GM21526 (cell line): ENCODE results near the gene HEPACAM2.

Experiments used
- ATAC-seq: cut with Tn5 transposase; IDR thresholded peaks from one replicate; pipeline ENCODE4 v1.9.1; 2021; ENCODE audit warnings: moderate library complexity; ENCODE audit not compliant: unreplicated experiment, low FRiP score

HEPACAM2 gene

DNA sequence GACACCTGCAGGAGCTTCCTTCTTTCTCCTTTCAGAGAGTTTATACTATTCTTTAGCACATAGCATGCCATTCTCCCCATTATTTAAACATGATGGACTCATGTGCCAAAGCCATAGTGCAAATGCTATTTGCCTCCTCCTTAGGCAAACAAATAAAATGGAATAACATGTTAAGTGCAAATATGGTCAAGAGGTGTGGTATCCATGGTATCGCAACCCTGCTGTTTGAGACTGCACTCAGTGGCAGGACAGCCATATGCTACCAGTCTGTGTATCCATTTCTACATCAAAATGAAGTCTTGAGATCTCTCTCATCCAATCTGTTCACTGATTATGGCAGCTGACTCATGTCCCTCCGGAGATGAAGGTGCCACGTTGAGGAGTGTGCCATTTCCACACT, 22.8 kb downstream of the HEPACAM2 start:
- no peak for ATAC-seq

DNA sequence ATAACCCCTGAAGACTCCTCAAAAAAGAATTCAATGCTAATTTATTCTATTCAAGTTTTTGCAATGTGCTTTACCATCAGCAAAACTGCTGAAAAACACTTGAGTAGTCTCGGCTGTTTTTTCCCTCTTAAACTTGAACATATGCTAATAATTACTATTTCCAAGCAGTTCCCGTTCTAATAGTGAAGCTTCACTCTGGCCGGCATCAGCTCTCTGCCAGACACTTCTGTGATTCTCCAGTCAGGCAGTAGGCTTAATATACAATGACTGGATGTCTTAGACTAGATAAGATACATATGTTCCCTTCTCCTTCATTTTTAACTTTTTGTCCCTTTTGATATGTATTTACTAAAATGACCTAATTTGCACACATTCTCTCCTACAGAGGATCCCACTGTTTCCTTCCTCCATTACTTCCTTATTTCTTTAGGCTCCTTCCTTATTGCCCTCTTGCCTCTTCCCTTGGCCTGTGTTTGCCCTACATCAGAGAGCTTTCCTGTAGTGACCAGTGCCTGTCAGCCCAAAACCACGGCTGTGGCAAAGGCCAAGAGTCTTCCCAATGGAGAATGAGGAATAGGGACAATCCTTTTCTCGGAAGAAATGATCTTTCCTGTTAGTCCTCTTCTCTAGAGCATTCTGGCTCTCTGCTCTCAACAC, 23.5 kb downstream of the HEPACAM2 start:
- no peak for ATAC-seq

DNA sequence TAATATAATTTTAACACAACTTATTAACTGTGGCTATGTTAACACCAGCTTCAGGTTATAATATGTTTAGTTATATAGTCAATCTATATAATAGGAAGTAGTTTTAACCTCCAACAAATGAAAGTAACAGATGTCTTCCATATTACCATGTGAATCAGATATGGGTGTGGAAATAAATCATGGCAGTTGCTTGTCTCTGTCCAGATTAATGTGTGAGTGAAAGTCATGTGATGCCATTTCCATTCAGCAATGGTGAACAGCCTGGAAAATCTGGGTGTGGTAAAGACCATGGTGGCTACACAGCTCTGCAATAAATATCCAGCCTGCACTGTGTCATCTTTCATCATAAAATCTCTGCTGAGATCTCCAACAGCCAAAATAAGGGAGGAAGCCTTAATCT, 27.8 kb downstream of the HEPACAM2 start:
- ATAC-seq = no peak

DNA sequence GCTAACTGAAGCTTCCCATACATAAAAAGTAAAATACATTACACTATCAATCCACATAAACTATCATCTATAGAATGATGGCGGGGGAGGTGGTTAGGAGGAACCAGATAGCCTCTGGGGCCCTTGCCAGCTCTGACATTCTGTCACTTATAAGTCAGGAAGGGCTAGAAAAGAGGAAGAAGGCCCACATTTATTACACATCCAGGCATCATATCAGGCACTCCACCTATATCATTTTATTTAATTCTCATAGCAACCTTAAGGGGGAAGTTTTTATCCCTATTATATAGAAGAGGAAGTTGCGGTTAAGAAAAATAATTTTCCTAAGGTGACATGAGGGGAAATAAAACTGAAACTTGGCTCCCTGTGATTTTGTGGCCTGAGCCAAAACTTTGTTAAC, 29.9 kb downstream of the HEPACAM2 start:
- ATAC-seq = no peak

- no peak for ATAC-seq
These were observed 31.9 kb downstream of the HEPACAM2 start for GRCh38 chr7:93194386-93194785.

DNA sequence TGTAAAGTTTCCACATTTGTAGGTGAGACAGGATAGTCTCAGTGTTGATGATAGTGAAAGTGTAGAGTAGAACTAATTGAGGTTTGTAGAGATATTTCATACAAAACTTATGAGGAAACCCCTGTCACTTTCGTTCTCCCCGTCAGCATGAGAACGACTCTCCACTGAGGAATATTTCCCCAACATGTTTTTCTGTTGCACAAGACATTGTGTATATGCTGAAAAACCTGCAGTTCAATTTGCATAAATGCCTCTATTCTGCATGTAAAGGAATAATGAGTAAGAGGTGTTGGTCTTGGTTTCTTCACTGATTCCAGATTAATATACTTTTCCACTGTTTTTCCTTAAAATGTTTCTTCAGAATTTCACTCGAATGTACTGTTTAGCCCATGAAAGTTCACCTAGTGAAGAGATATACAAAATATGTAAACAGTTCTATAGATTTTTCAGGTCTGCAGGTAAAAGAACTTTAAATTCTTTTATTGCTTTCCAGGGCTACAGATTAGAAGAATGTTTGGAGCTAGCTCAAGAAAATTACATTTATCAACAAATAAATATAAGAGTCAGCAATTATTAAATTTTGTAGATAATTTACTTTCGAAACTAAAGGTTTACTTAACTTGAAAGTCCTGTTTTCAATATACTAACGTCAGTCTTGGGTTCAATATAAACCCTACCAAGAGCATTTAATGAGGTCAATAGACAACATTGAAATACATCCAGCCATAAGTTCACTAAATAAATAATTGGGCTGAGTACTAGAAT, 37.2 kb downstream of the HEPACAM2 start:
- no peak for ATAC-seq

DNA sequence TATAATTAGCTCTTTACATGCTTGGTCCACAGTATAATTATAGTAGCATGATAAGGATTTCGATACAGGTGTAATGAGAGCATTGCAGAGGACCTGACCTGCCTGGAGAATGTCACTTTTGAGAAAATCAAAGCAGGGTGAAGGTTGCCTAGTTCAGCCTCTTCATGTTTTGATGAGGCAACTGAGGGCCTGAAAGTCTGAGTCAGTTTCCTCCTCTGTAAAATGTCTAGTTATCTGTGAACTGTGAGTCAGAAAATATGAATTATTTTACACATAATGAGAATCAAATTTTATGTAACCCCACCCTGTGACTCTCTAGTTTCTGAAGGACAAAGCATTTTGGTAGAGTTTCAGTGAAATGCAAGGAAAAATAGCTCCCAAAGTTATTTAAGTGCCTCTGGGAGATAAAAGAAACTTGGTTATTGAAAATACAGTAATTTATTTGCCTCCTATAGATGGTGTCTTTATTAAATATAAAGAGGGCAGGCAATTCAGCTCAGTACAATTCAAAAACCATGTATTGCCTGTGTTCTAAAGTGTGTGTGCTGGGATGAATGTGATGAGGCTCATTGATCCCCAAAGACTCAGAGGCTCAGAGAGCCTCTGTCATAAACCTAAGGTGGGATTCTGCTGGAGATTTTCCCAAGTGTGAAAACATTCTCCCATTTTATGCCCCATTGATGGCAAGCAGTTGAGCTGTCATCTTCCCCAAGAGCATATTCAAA, 40.8 kb downstream of the HEPACAM2 start:
- ATAC-seq = no peak

GRCh38 chr7:93179173-93179572, 47.1 kb downstream of the HEPACAM2 start:
- no peak for ATAC-seq

DNA sequence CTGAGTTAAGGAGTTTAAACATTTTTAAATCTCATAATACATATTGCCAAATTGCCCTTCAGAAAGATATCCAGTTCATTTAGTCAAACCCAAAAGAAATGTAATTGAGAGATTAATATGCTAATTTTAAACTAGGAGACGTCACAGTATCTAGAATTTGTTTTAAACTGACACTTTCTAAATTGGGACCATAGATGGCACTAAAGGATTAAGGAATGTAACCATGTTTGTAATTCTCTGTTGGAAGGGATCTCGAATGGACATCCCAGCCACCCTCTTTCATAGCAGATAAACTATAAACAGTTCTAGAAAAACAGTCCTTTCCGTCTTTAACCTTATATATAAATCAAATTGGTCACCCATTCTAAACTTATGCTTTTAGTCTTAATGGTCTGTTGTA, 48.1 kb downstream of the HEPACAM2 start:
- no peak for ATAC-seq

- no peak for ATAC-seq
These were observed 49.2 kb downstream of the HEPACAM2 start for GRCh38 chr7:93176992-93177580.

GRCh38 chr7:93175219-93175618, 51.0 kb downstream of the HEPACAM2 start:
- no peak for ATAC-seq

DNA sequence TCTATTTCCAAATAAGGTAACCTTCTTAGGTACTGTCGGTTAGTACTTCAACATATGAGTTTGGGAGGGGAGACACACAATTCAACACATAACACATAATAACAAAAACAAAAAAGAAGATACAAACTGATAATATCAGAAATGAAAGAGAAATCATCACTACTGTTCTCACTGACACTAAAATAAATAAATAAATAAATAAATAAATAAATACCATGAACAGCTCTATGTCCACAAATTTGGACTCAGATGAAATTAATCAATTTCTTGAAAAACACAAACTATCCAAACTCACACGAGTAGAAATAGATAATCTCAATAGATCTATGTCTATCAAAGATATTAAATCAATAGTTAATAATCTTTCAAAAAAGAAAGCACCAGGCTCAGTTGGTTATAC, 53.6 kb downstream of the HEPACAM2 start:
- no peak for ATAC-seq

- ATAC-seq = no peak
These were observed 54.6 kb downstream of the HEPACAM2 start for GRCh38 chr7:93171606-93172226.

GRCh38 chr7:93165447-93165846, 60.8 kb downstream of the HEPACAM2 start:
- peak; percentile 99 for ATAC-seq

DNA sequence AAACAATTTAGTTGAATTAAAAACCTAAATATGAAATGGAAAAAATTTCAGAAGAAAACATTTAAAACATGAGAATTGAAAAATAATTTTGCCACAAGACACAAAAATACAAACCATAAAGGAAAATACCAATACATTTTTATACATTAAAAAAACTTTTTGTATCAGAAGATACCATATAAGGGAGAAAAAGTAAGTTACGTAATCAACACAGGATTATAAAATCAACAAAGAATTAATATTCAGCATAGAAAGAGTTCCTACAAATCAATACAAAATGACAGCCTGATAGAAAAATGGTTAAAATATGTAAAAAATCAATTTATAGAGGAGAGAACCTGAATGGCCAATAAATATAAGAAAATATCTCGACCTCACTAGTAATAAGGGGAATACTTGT, 61.5 kb downstream of the HEPACAM2 start:
- no peak for ATAC-seq

DNA sequence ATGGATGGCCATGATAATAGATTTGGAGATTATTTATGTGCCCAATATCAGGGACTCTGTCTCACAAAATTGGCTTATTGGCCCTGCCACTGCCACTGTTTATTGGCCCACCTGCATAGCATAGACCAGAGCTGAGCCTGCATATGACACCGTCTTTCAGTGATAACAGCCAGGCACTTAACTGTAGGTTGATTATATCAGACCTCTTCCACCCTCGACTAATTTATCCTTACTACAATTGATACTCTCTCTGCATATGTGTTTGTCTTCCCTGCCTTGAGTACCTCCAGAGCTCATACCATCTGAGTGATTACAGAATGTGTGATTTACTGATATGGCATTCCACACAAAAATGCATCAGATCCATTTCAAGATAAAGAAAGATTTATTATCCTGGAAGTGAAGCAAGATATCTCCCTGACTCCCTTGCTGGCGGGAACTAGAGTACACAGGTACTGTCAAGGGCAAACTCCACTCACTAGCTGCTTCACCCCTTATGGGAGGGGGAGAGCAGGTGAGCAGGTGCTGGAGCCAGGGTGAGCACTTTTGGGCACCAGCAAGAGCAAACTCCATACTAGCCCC, 65.0 kb downstream of the HEPACAM2 start:
- no peak for ATAC-seq

DNA sequence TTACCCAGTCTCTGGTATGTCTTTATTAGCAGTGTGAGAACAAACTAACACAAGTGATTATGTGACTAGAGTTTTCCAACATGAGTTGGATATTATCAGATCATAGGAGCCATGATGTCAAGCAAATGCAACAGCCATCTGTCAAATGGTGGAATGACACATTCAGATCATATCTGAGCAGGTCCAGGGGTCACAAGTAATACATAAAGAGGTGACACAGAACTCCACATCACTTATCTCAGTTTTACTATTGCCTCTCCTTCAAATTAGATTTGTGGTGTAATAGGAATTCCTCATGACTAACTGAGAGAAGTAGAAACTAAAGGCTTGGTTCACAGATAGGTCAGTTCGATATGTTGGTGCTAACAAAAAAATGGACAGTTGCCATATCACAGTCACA, 65.9 kb downstream of the HEPACAM2 start:
- ATAC-seq = no peak

DNA sequence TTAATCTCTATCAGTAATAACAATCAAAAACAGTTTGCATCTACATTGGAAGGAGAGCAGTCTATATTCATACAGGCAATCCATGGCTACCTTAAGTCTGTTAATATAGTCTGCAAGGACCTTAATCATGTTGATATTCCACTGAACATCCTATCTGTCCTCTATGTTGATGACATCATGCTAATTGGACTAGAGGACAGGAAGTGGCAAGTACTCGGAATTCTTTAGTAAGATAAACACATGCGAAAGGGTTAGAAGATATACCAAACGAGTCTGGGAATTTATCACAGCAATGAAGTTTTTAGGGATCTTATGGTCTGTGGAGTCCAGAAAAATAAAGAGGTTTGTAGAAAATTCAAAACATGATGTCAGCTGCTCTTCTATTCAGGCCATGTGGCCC, 66.8 kb downstream of the HEPACAM2 start:
- no peak for ATAC-seq

DNA sequence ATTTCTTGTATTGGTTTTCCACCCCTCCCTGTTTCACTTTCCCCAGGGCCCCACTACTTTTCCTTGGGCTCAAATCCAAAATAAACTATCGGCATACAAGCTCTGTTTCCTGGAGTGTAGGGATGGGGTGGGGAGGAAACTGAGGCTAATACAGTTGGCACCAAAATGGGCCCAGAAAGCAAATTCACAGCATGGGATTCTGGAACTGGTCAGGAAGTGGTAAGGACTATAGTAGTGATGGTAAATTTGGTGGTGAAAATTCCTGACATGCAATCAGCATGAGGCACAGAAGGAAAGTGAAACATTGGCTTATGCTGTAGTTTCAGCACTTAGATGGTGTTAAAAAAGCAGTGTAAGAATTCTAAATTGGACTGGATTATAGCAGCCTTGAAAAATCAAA, 69.4 kb downstream of the HEPACAM2 start:
- ATAC-seq = no peak

- no peak for ATAC-seq
These were observed 76.0 kb downstream of the HEPACAM2 start for GRCh38 chr7:93150200-93150835.
